Panc1 (cell line): ENCODE data around the gene PTGFRN. TPM values are rescaled to one million over a fixed set of nuclear protein-coding genes. Genes with fewer than 3 reads are reported as not detected.

Experiments used
- ATAC-seq: fragments of 200-7000 bp; cut with Tn5 transposase; 2 replicates; pipeline ENCODE4 v1.9.1; 2020; ENCODE audit warnings: mild to moderate bottlenecking, moderate library complexity
- BruUV-seq: library from RNA; stranded (reverse); fragments of 400-500 nt; replicated peaks from 2 replicates; lab custom pipeline; 2021; lab: Mats Ljungman, UMichigan
- CTCF ChIA-PET: fragments of 300-600 bp; sonication (Branson Sonifier 250); formaldehyde crosslinking; loops from one replicate; lab custom pipeline; 2022; ENCODE audit warnings: antibody characterized with exemption; lab: Charles Lee
- POLR2A ChIA-PET: fragments of 300-600 bp; sonication (Branson Sonifier 250); formaldehyde crosslinking; loops from one replicate; lab custom pipeline; 2022; ENCODE audit warnings: antibody characterized with exemption; lab: Charles Lee
- DNase-seq: peaks from one replicate; pipeline ENCODE4 v3.0.0-alpha.2; 2010; ENCODE audit warnings: low read depth, low spot score
- H3K27ac ChIP-seq: 2 replicates; pipeline ENCODE4 v1.5.1; 2011; ENCODE audit warnings: mild to moderate bottlenecking, low read length, inconsistent platforms
- H3K27me3 ChIP-seq: fragments of 200-500 bp; sonication (Bioruptor generic); 2 replicates; pipeline ENCODE4 v1.6.0; 2014; ENCODE audit warnings: low read length, inconsistent platforms; ENCODE audit not compliant: control insufficient read depth, insufficient read depth
- H3K36me3 ChIP-seq: fragments of 200-500 bp; sonication (Bioruptor generic); 2 replicates; pipeline ENCODE4 v1.5.1; 2014; ENCODE audit warnings: inconsistent platforms, mild to moderate bottlenecking, low read length, moderate library complexity; ENCODE audit not compliant: control insufficient read depth, insufficient read depth
- H3K4me1 ChIP-seq: 2 replicates; pipeline ENCODE4 v1.5.1; 2011; ENCODE audit warnings: inconsistent platforms, mild to moderate bottlenecking, low read length, moderate library complexity; ENCODE audit not compliant: control insufficient read depth, insufficient read depth
- H3K4me3 ChIP-seq, 2 experiments: 2 replicates each; pipeline ENCODE4 v1.5.1; 2011 to 2012; ENCODE audit warnings: low read depth in 2 of 2, low read length in 2 of 2, mild to moderate bottlenecking in 2 of 2, inconsistent platforms in 1 of 2, moderate library complexity in 1 of 2
- H3K9me3 ChIP-seq: fragments of 200-500 bp; sonication (Bioruptor generic); 2 replicates; pipeline ENCODE4 v1.5.1; 2014; ENCODE audit warnings: low read depth, mild to moderate bottlenecking, inconsistent platforms, low read length, moderate library complexity; ENCODE audit not compliant: control insufficient read depth, insufficient read depth
- POLR2AphosphoS5 ChIP-seq: IDR thresholded peaks from 2 replicates; pipeline ENCODE4 v1.6.1; 2012; ENCODE audit warnings: mild to moderate bottlenecking, low read depth, low read length, moderate library complexity
- SIN3A ChIP-seq: IDR thresholded peaks from 2 replicates; pipeline ENCODE4 v1.6.1; 2012; ENCODE audit warnings: low read depth, mild to moderate bottlenecking, low read length, moderate library complexity, borderline replicate concordance; ENCODE audit not compliant: insufficient read depth
- TCF7L2 ChIP-seq: IDR thresholded peaks from 2 replicates; pipeline ENCODE4 v1.6.1; 2011; ENCODE audit warnings: mild to moderate bottlenecking, low read depth, low read length, inconsistent platforms
- in situ Hi-C: cut with HindIII; loops from 2 replicates; pipeline ENCODE4 v1.10.0; 2016; ENCODE audit warnings: low sequenced_read_pairs, low pct_unique_long_range_greater_than_20kb
- intact Hi-C: fragments of 100-400 bp; cut with micrococcal nuclease; formaldehyde crosslinking; loops from one replicate; pipeline ENCODE4 v1.10.0; 2022; ENCODE audit not compliant: unreplicated experiment
- total RNA-seq: library from RNA; stranded (reverse); gene quantifications from one replicate; pipeline ENCODE4 v1.2.1, GENCODE V29; 2021; ENCODE audit not compliant: unreplicated experiment
- TF ChIP-seq, protein P1 (sequence below), 2 experiments: IDR thresholded peaks; 2 replicates each; pipeline ENCODE4 v1.6.1; 2011 to 2012; ENCODE audit warnings: low read depth in 2 of 2, control low read depth in 1 of 2, low read length in 1 of 2, mild to moderate bottlenecking in 1 of 2, moderate library complexity in 1 of 2; ENCODE audit not compliant: insufficient read depth in 1 of 2
- TF ChIP-seq, protein P2 (sequence below): fragments of 450-650 bp; IDR thresholded peaks from 2 replicates; pipeline ENCODE4 v1.5.1; 2017; ENCODE audit warnings: mild to moderate bottlenecking

PTGFRN gene
- total RNA-seq, 1 experiment from 2014 or later, result 5.2 TPM

GRCh38 chr1:116919802-116920201 lies 10.1 kb downstream of the PTGFRN start:
- in situ Hi-C loops (no loop called here), intact Hi-C loops (no loop called here)
- no peak for DNase-seq
- ChIA-PET POLR2A (no interaction called here), CTCF (no interaction called here)
- TF ChIP-seq, protein P1, sequence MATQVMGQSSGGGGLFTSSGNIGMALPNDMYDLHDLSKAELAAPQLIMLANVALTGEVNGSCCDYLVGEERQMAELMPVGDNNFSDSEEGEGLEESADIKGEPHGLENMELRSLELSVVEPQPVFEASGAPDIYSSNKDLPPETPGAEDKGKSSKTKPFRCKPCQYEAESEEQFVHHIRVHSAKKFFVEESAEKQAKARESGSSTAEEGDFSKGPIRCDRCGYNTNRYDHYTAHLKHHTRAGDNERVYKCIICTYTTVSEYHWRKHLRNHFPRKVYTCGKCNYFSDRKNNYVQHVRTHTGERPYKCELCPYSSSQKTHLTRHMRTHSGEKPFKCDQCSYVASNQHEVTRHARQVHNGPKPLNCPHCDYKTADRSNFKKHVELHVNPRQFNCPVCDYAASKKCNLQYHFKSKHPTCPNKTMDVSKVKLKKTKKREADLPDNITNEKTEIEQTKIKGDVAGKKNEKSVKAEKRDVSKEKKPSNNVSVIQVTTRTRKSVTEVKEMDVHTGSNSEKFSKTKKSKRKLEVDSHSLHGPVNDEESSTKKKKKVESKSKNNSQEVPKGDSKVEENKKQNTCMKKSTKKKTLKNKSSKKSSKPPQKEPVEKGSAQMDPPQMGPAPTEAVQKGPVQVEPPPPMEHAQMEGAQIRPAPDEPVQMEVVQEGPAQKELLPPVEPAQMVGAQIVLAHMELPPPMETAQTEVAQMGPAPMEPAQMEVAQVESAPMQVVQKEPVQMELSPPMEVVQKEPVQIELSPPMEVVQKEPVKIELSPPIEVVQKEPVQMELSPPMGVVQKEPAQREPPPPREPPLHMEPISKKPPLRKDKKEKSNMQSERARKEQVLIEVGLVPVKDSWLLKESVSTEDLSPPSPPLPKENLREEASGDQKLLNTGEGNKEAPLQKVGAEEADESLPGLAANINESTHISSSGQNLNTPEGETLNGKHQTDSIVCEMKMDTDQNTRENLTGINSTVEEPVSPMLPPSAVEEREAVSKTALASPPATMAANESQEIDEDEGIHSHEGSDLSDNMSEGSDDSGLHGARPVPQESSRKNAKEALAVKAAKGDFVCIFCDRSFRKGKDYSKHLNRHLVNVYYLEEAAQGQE (IDR thresholded peaks at IDR 0.05; ENCODE audit: insufficient read depth in 1 of 2, low read depth in 2 of 2, low read length in 1 of 2), result no peak
- TF ChIP-seq SIN3A, result no peak
- no peak for TF ChIP-seq TCF7L2
- TF ChIP-seq, protein P2, sequence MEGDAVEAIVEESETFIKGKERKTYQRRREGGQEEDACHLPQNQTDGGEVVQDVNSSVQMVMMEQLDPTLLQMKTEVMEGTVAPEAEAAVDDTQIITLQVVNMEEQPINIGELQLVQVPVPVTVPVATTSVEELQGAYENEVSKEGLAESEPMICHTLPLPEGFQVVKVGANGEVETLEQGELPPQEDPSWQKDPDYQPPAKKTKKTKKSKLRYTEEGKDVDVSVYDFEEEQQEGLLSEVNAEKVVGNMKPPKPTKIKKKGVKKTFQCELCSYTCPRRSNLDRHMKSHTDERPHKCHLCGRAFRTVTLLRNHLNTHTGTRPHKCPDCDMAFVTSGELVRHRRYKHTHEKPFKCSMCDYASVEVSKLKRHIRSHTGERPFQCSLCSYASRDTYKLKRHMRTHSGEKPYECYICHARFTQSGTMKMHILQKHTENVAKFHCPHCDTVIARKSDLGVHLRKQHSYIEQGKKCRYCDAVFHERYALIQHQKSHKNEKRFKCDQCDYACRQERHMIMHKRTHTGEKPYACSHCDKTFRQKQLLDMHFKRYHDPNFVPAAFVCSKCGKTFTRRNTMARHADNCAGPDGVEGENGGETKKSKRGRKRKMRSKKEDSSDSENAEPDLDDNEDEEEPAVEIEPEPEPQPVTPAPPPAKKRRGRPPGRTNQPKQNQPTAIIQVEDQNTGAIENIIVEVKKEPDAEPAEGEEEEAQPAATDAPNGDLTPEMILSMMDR, result no peak
- TF ChIP-seq POLR2AphosphoS5, result no peak
- no peaks in the 10 kb centered on the region for H3K4me1 ChIP-seq
- H3K27ac ChIP-seq, result no peak overlapping the region
- no peaks in the 10 kb centered on the region for H3K9me3 ChIP-seq
- H3K27me3 ChIP-seq, result no peaks in the 10 kb centered on the region
- no peak overlapping the region for H3K4me3 ChIP-seq
- BruUV-seq, result no TSS peak
- no peaks in the 10 kb centered on the region for H3K36me3 ChIP-seq
- ATAC-seq, result no peak

- H3K36me3 ChIP-seq, result no peaks in the 10 kb centered on the region
- H3K9me3 ChIP-seq, result no peaks in the 10 kb centered on the region
- no peak overlapping the region for H3K27ac ChIP-seq
- DNase-seq, result no peak
- intact Hi-C loops (no loop called here), in situ Hi-C loops (no loop called here)
- no TSS peak for BruUV-seq
- ChIA-PET POLR2A (no interaction called here), CTCF (no interaction called here)
- no peak for ATAC-seq
- no peaks in the 10 kb centered on the region for H3K27me3 ChIP-seq
- no peaks in the 10 kb centered on the region for H3K4me1 ChIP-seq
- no peak overlapping the region for H3K4me3 ChIP-seq
- TF ChIP-seq TCF7L2 (no peak), SIN3A (no peak), POLR2AphosphoS5 (no peak)
- TF ChIP-seq, protein P1 (IDR thresholded peaks at IDR 0.05; ENCODE audit: insufficient read depth in 1 of 2, low read depth in 2 of 2, low read length in 1 of 2), result no peak
- TF ChIP-seq, protein P2, result no peak
These were observed 10.5 kb downstream of the PTGFRN start for GRCh38 chr1:116920211-116920610.
